BJ (cell line): ENCODE data around the gene GATA6. TPM values are rescaled to one million over a fixed set of nuclear protein-coding genes. Genes with fewer than 3 reads are reported as not detected.

ENCODE experiments used
- CTCF ChIA-PET: fragments of 350-600 bp; formaldehyde crosslinking; extraction: SDS; loops from one replicate; lab custom pipeline; 2021; ENCODE audit warnings: antibody characterized with exemption, inconsistent platforms; lab: Yijun Ruan, JAX
- POLR2A ChIA-PET: fragments of 300-600 bp; sonication (Branson Sonifier 250); formaldehyde crosslinking; extraction: SDS; loops from one replicate; lab custom pipeline; 2021; ENCODE audit warnings: antibody characterized with exemption; lab: Charles Lee
- DNase-seq: peaks from one replicate; pipeline ENCODE4 v3.0.0-alpha.2; 2011; ENCODE audit warnings: low read depth
- H3K27me3 ChIP-seq: 2 replicates; pipeline ENCODE4 v1.6.0; 2011; ENCODE audit warnings: low read length; ENCODE audit not compliant: control insufficient read depth, insufficient read depth
- H3K36me3 ChIP-seq: 2 replicates; pipeline ENCODE4 v1.5.1; 2011; ENCODE audit warnings: low read length; ENCODE audit not compliant: control insufficient read depth, insufficient read depth
- H3K4me3 ChIP-seq: 2 replicates; pipeline ENCODE4 v1.5.1; 2011; ENCODE audit warnings: low read depth, mild to moderate bottlenecking, control low read depth, low read length
- polyA plus RNA-seq: library from polyadenylated mRNA; depleted of rRNA; stranded (reverse); fragments of >200 nt; gene quantifications from 2 replicates; pipeline ENCODE4 v1.2.3, GENCODE V29; 2011
- TF ChIP-seq, protein P1 (sequence below): IDR thresholded peaks from 2 replicates; pipeline ENCODE4 v1.5.1; 2011; ENCODE audit warnings: low read depth, mild to moderate bottlenecking, control low read depth, inconsistent platforms, low read length, moderate library complexity; ENCODE audit not compliant: insufficient read depth

Gene GATA6
- polyA plus RNA-seq, 1 experiment, result 0.65 TPM

GRCh38 chr18:22169889-22170420 lies 566 bp downstream of the GATA6 start:
- TF ChIP-seq, protein P1, sequence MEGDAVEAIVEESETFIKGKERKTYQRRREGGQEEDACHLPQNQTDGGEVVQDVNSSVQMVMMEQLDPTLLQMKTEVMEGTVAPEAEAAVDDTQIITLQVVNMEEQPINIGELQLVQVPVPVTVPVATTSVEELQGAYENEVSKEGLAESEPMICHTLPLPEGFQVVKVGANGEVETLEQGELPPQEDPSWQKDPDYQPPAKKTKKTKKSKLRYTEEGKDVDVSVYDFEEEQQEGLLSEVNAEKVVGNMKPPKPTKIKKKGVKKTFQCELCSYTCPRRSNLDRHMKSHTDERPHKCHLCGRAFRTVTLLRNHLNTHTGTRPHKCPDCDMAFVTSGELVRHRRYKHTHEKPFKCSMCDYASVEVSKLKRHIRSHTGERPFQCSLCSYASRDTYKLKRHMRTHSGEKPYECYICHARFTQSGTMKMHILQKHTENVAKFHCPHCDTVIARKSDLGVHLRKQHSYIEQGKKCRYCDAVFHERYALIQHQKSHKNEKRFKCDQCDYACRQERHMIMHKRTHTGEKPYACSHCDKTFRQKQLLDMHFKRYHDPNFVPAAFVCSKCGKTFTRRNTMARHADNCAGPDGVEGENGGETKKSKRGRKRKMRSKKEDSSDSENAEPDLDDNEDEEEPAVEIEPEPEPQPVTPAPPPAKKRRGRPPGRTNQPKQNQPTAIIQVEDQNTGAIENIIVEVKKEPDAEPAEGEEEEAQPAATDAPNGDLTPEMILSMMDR, result no peak
- DNase-seq, result no peak
- ChIA-PET CTCF (interaction anchor here (0.6 to 1.8 kb wide), 4 partner anchors 16 to 393 kb away, joined by 3 to 5 read pairs (median 4); no protein-coding TSS in a partner anchor), POLR2A (no interaction called here)
- H3K4me3 ChIP-seq, result peak overlapping the region; percentile 70
- peaks cover 57% of the 10 kb centered on the region for H3K27me3 ChIP-seq
- no peaks in the 10 kb centered on the region for H3K36me3 ChIP-seq

DNA sequence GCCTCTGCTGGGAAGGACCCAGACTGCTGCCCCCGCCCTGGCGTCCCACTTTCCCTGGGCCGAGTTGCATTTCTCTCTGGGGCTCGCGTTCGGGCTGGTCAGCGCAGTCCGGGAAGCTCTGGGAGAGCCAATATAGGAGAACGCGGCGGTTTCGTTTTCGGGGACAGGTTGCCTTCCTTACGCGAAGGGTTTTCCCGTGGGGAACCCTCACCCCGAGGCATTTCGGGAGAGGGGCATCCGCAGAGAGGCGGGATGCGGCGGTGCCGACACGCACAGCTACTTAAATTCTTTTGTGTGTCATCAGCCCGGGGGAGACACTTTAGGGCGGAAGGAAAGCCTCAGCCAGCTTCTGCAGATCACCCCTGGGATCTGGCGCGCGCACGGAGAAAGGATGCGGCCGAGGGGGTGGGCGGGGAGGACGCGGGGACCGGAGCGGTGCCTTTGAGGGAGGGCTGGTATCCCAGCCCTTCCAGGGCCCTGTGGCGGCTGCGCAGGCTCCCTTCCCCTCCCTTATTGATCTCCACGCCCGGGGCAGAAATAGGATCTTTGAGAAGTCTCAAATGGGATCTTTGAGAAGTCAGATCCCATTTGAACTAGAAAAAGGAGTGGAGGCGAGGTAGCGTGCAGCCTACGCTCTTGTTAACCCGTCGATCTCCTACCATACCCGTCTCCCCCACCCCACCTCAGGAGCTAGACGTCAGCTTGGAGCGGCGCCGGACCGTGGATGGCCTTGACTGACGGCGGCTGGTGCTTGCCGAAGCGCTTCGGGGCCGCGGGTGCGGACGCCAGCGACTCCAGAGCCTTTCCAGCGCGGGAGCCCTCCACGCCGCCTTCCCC lies 1.2 kb downstream of the GATA6 start:
- peaks cover 54% of the 10 kb centered on the region for H3K27me3 ChIP-seq
- POLR2A ChIA-PET, result no interaction called here

GRCh38 chr18:22171258-22172119 lies 2.1 kb downstream of the GATA6 start:
- DNase-seq, result no peak
- H3K4me3 ChIP-seq, result peak overlapping the region; percentile 70
- H3K36me3 ChIP-seq, result no peaks in the 10 kb centered on the region
- POLR2A ChIA-PET, result no interaction called here
- TF ChIP-seq, protein P1, result no peak
- CTCF ChIA-PET, result interaction anchor here (0.9 to 1.8 kb wide), 2 partner anchors 391 to 528 kb away, joined by 3 to 5 read pairs; no protein-coding TSS in a partner anchor
- H3K27me3 ChIP-seq, result peaks cover 48% of the 10 kb centered on the region

More for the DNA sequence above, 1.2 kb downstream of the GATA6 start:
- H3K4me3 ChIP-seq, result peak overlapping the region; percentile 70
- CTCF ChIA-PET, result interaction anchor here (0.6 to 1.8 kb wide), 5 partner anchors 16 to 528 kb away, joined by 3 to 5 read pairs (median 3); no protein-coding TSS in a partner anchor
- DNase-seq, result no peak
- TF ChIP-seq, protein P1, result no peak
- no peaks in the 10 kb centered on the region for H3K36me3 ChIP-seq

DNA sequence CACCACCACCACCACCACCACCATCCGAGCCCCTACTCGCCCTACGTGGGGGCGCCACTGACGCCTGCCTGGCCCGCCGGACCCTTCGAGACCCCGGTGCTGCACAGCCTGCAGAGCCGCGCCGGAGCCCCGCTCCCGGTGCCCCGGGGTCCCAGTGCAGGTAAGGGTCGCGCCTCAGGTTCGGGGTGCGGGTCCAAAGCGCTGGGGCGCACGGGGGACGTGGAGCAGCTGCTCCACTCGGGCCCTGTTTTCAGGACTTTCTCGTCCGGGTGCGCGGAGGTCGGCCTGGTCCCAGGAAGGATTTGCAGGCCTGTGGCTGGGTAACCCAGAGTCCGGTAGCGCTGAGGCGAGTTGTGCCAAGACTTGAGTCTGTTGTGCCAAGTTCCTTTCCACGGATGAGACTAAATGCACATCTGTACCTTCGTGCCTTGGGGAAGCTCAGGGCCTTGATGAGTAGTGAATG lies 2.8 kb downstream of the GATA6 start:
- CTCF ChIA-PET, result no interaction called here
- Histone ChIP-seq H3K4me3 (no peak overlapping the region), H3K36me3 (no peaks in the 10 kb centered on the region), H3K27me3 (peaks cover 45% of the 10 kb centered on the region)
- DNase-seq, result no peak
- TF ChIP-seq, protein P1, result no peak
- POLR2A ChIA-PET, result no interaction called here
